NCI-H82 treated with DMSO at 0.1 percent for 48 hours (cell line): ENCODE data around the gene CYP1A1.

Source experiments
- DNase-seq: peaks from one replicate; lab custom pipeline; 2025; ENCODE audit not compliant: unreplicated experiment; lab: John Stamatoyannopoulos, UW

CYP1A1 gene

DNA sequence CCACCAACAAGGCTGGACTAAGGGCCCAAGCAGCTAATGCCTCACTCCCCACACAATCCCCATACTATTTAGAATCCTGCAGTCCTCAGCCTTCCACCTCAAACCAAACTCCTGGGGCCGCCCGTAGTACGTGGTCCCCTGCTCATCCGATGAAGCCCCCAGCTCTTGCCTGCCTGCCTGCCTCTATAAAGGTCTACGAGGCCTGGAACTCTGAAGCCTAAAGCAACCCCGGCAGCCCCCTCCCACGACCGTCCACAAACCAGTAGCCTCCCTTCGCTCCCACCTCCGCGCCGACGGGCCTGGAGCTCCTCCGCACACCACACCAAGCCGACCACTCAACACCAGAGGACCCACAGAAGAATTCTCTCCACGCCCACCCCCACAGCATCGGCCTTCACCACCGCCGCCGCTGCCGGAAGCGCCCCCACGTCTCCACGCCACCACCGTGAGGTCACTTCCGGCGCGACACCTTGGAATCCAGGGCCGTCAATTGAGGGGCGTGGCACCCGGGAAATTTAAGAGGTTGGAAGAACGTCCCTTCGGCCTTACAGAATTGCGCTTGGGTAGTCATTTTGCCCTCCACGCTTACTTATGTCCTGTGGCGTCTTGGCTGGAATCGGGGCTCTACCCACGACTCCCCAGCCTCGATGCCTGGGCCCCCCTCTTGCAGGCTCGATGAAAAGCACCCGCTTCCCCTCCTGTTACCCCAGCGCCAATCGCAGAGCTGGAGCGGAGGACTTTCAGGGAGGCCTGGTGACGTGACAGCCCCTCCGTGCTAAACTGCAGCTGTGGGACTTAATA, 29.5 kb downstream of the CYP1A1 start, which contains the start of gene EDC3:
TSS of gene EDC3 (minus strand) at position 428 of the 801 bp plus-strand sequence. CDS start 20,900 bp downstream, outside the sequence.
- DNase-seq: peak; percentile 60

DNA sequence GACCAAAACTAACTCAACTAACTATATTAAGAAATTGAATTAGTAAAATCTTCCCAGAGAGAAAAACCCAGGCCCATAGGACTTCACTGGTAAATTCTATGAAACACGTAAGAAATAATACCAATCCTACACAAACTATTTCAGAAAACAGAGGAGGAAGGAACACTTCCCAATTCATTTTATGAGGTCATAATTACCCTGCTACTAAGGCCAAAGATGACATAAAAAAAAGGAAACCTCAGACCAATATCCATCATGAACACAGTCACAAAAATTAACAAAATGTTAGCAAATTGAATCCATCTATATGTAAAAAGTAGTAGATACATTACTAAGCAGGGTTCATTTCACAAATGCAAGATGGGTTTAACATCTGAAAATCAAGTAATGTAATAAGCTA, 33.0 kb downstream of the CYP1A1 start:
- DNase-seq: no peak

DNA sequence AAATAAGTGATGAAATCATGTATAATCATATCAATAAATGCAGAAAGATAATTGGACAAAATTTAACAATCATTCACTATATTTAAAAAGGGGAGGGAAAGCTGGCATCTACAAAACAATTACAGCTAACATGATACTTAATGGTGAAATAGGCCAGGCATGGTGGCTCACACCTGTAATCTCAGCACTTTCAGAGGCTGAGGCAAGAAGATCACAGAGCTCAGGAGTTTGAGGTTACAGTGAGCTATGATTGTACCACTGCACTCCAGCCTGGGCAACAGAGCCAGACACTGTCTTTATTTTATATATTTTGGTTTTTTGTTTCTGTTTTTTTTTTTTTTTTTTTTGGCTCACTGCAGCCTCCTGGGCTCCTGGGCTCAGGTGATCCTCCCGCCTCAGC, 41.6 kb downstream of the CYP1A1 start:
- no peak for DNase-seq

DNA sequence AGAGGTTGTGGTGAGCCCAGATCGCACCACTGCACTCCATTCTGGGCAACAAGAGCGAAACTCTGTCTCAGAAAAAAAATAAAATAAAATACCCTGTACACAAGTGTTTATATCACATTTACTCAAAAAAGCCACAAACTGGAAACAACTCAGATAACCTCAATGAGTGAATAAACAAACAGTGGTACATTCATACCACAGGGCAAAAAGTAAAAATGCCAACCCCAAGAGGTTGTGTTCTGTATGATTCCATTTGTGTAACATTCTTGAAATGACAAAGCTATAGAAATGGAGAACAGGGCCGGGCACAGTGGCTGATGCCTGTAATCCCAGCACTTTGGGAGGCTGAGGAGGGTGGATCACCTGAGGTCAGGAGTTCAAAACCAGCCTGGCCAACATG, 42.4 kb downstream of the CYP1A1 start:
- no peak for DNase-seq

DNA sequence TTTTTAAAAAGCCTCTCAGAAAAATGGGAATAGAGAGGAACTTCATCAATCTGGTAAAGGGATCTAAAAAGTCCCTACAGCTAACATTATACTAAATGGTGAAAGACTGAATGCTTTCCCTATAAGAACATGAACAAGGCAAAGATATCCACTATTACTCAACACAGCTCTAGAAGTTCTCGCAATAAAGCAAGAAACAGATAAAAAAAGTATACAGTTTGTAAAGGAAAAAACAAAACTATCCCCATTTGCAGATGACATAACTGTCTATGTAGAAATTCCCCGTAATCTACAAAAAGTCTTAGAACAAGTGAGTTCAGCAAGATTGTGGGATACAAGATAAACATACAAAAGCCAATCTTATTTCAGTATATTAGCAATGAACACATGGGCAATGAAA, 44.9 kb downstream of the CYP1A1 start:
- DNase-seq: no peak

GRCh38 chr15:74676801-74677200, 48.5 kb downstream of the CYP1A1 start:
- DNase-seq: no peak

DNA sequence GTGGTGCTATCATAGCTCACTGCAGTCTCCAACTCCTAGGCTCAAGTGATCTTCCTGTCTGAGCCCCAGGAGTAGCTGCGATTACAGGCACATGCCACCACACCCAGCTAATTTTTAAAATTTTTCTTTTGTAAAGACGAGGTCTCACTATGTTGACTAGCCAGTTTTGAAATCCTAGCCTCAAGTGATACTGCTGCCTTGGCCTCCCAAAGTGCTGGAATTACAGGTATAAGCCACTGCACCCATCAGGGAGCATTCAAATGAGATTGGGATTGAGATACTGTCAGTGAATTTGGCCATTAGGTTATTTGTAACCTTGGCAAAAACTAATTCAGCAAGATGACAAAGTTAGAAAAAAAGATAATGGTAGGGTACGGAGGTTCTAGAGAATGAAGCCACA, 51.2 kb downstream of the CYP1A1 start:
- DNase-seq: no peak

DNA sequence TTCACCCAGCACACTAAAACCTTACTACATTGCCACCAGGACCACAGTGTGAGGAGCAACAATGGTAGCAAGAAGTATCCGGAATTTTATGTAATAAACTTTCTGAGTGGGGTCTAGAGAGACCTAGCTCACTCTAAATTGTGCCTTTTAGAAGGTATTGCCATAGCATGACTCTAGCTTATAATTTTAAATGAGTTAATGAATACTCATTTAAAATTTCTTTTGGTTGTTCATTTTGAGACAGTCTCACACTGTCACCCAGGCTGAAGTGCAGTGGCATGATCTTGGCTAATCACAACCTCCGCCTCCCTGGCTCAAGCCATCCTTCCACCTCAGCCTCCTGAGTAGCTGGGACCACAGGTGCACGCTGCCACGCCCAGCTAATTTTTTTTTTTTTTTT, 55.7 kb downstream of the CYP1A1 start:
- DNase-seq: no peak
